AG09309 (cell line): Measurements from ENCODE around the gene PSME4.
"Not testable (repeated sequence)": the region's sequence is repeated elsewhere in the genome, so short reads cannot be mapped to it uniquely, and the experiment has no call there.

Experiments used
- DNase-seq: peaks from one replicate; pipeline ENCODE4 v3.0.0-alpha.2; 2010; ENCODE audit warnings: low read depth
- H3K4me3 ChIP-seq: 2 replicates; pipeline ENCODE4 v1.5.1; 2011; ENCODE audit warnings: mild to moderate bottlenecking, low read depth, low read length, moderate library complexity; ENCODE audit not compliant: control insufficient read depth
- TF ChIP-seq, protein P1 (sequence below): IDR thresholded peaks from 2 replicates; pipeline ENCODE4 v1.5.1; 2011; ENCODE audit warnings: mild to moderate bottlenecking, low read depth, low read length, inconsistent platforms; ENCODE audit not compliant: insufficient read depth, control insufficient read depth; ENCODE audit errors: missing control alignments

Gene PSME4

DNA sequence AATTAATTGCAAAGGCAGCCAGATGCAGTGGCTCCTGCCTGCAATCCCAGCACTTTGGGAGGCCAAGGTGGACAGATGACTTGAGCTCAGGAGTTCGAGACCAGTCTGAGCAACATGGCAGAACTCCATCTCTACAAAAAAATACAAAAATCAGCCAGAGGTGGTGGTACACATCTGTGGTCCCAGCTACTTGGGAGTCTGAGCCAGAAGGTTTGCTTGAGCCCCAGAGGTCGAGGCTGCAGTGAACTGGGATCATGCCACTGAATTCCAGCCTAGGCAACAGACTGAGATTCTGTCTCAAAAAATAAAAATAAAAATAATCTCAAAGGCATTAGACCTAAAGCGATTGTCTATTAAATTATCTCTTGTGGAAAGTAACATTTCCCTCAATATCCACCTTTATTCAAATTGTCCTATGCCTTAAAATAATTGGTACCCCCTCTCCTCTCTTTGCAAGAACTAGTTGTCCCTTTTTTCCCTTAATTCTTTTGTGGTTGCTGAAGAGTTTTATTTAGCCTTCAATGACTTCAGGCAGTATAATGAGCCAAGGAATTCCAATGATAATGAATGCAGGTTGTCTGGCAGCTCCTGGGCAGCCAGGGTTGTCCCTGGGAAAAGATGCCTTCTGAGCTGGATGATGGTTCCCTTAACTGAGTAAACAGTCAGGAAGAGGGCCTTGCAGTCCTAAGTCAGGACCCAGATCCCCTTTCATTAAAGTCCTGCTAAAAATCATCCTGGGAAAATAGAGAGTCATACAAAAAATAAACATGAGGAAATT, 143.2 kb downstream of the PSME4 start:
- no peak for DNase-seq
- H3K4me3 ChIP-seq = no peak overlapping the region
- TF ChIP-seq, protein P1, sequence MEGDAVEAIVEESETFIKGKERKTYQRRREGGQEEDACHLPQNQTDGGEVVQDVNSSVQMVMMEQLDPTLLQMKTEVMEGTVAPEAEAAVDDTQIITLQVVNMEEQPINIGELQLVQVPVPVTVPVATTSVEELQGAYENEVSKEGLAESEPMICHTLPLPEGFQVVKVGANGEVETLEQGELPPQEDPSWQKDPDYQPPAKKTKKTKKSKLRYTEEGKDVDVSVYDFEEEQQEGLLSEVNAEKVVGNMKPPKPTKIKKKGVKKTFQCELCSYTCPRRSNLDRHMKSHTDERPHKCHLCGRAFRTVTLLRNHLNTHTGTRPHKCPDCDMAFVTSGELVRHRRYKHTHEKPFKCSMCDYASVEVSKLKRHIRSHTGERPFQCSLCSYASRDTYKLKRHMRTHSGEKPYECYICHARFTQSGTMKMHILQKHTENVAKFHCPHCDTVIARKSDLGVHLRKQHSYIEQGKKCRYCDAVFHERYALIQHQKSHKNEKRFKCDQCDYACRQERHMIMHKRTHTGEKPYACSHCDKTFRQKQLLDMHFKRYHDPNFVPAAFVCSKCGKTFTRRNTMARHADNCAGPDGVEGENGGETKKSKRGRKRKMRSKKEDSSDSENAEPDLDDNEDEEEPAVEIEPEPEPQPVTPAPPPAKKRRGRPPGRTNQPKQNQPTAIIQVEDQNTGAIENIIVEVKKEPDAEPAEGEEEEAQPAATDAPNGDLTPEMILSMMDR = no peak

DNA sequence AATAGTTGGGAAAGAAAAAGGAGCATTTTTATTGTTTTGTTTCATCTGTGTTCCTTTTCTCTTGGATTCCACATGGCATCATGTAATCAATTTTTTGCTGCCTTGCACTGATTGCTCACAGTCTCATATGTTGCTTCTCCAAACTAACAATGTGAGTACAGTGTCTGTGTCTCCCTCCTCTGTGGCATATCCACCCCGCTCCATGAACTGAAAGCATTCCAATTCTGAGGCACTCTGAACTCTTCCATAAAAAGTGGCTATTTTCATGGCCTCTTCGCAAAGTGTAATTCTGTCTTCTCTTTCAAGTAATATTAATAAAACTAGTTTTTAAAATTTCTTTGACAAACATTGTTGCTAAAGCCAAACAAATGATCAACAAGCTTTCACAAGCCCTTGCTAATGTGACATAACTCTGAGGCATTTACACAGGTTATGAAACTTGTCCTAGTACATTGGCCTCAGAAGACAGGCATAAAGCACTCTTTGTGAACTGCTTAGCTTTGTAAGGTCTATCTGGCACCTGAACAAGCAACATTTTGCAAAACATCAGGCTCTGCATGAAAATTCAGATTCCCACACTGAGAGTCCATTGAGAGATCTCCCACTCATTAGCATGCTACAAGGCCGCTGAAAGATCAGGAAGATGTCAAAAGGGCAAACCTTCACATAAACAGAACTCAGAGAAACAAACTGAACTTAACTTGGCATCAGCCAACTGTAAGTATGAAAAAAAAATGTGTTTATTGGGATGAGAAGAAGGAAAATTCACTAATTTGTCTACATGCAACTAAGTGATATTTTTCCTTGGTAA, 144.0 kb downstream of the PSME4 start:
- DNase-seq = no peak
- TF ChIP-seq, protein P1 = no peak
- no peak overlapping the region for H3K4me3 ChIP-seq

DNA sequence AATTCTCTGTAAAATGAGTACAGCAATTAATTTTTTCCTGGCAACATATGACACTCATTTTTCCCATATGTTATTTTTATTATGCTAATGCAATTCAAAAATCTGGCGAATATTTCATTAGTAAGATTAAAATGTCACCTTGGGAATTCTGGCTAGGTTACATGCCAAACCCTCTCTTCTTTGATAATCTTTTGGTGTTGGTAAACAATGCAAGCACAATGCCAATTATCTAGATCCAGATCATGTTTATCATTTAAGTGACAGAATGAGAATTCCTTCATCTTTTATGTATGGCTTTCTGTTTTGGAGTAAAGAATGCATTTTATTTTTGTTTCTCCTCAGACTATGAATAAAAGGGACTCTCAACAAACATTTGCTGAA, 144.8 kb downstream of the PSME4 start:
- no peak for DNase-seq
- TF ChIP-seq, protein P1 = no peak

DNA sequence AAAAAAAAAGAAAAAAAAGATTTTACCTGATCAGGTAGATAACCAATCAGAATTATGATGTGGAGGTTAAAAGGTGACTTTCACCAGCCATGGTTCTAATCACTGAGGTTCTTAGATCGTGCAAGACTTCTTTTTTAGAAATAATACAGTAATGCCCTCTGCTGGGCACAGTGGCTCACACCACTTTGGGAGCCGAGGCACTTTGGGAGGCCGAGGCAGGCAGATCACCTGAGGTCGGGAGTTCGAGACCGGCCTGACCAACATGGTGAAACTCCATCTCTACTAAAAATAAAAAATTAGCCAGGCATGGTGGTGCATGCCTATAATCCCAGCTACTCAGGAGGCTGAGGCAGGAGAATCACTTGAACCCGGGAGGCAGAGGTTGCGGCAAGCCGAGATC, 147.2 kb downstream of the PSME4 start:
- DNase-seq = not testable (repeated sequence)

More for the DNA sequence above, 144.8 kb downstream of the PSME4 start:
- no peak overlapping the region for H3K4me3 ChIP-seq

DNA sequence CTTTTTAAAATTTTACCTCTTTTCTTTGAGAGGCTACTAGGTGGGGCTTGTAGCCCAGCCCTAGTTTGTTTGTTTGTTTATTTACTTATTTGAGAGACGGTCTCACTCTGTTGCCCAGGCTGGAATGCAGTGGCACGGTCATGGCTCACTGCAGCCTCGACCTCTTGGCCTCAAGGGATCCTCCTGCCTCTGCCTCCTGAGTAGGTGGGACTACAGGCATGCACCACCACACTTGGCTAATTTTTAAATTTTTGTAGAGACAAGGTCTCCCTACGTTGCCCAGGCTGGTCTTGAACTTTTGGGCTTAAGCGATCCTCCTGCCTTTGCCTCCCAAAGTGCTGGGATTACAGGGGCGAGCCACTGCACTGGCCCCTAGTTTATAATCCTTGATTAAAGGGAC, 149.0 kb downstream of the PSME4 start:
- DNase-seq = no peak
- TF ChIP-seq, protein P1 = no peak
- H3K4me3 ChIP-seq = no peak overlapping the region

More for the DNA sequence above, 147.2 kb downstream of the PSME4 start:
- not testable (repeated sequence) for H3K4me3 ChIP-seq

DNA sequence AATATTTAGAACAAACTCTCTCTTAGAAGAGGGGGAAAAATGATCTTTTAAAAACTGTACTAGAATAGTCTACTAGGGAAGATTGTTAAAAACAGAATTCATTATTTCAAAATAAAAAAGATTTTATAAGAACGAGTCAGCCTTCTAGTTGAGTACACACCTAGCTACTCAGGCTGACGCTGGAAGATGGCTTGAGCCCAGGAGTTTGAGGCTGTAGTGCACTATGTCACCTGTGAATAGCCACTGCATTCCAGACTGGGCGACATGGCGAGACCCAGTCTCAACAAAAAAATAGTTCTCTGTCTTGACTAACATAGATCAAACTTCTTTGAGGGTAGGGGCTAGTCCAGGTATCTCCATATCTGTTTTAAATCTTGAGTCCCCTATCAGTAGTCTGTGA, 150.1 kb downstream of the PSME4 start:
- TF ChIP-seq, protein P1 = no peak
- no peak for DNase-seq
- H3K4me3 ChIP-seq = no peak overlapping the region

DNA sequence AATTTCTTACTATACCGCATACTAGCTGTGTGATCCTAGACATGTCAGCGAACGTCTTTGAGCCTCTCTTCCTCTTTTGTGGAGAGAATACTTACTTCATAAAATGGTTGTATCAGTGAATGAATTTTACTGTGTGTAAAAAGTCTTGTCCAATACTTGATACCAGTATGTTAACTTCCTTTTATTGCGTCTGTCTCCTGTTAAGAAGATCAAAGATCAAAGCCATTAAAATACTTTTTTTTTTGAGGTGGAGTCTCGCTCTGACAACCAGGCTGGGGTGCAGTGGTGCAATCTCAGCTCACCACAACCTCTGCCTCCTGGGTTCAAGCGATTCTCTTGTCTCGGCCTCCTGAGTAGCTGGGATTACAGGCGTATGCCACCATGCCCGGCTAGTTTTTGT, 150.7 kb downstream of the PSME4 start:
- no peak for DNase-seq
- TF ChIP-seq, protein P1 = no peak
- H3K4me3 ChIP-seq = no peak overlapping the region
